ENCODE measurements around the gene PIGN.

Gene PIGN

GRCh38 chr18:62081248-62081647, 105.6 kb downstream of the PIGN start:
- Mint-ChIP-seq H3K4me3 (no peak overlapping the region), H3K4me1 (no peaks in the 10 kb centered on the region), H3K36me3 (peaks cover 3% of the 10 kb centered on the region), H3K27ac (no peak overlapping the region), H3K9me3 (no peaks in the 10 kb centered on the region), H3K27me3 (no peaks in the 10 kb centered on the region)
- CTCF ChIA-PET: no interaction called here
- no peak for DNase-seq

- CTCF ChIA-PET: no interaction called here
- Mint-ChIP-seq H3K4me3 (no peak overlapping the region), H3K4me1 (no peaks in the 10 kb centered on the region), H3K9me3 (no peaks in the 10 kb centered on the region), H3K27me3 (no peaks in the 10 kb centered on the region), H3K27ac (no peak overlapping the region), H3K36me3 (no peaks in the 10 kb centered on the region)
- no peak for DNase-seq
These were observed 106.5 kb downstream of the PIGN start for GRCh38 chr18:62080172-62080900.

- CTCF ChIA-PET: interaction anchor here (0.7 kb wide), 1 partner anchor 909 kb away, joined by 3 read pairs; no protein-coding TSS in a partner anchor
- H3K9me3 Mint-ChIP-seq: no peaks in the 10 kb centered on the region
- no peak overlapping the region for H3K27ac Mint-ChIP-seq
- no peaks in the 10 kb centered on the region for H3K36me3 Mint-ChIP-seq
- no peaks in the 10 kb centered on the region for H3K4me1 Mint-ChIP-seq
- DNase-seq: no peak
- no peaks in the 10 kb centered on the region for H3K27me3 Mint-ChIP-seq
- no peak overlapping the region for H3K4me3 Mint-ChIP-seq
These were observed 113.2 kb downstream of the PIGN start for GRCh38 chr18:62073461-62074281.

GRCh38 chr18:62072370-62072769, 114.5 kb downstream of the PIGN start:
- Mint-ChIP-seq H3K27ac (no peak overlapping the region), H3K9me3 (no peaks in the 10 kb centered on the region), H3K4me3 (no peak overlapping the region), H3K27me3 (no peaks in the 10 kb centered on the region), H3K4me1 (no peaks in the 10 kb centered on the region), H3K36me3 (no peaks in the 10 kb centered on the region)
- CTCF ChIA-PET: no interaction called here
- DNase-seq: no peak

GRCh38 chr18:62071071-62071470, 115.8 kb downstream of the PIGN start:
- DNase-seq: no peak
- no peaks in the 10 kb centered on the region for H3K4me1 Mint-ChIP-seq
- no peaks in the 10 kb centered on the region for H3K36me3 Mint-ChIP-seq
- CTCF ChIA-PET: no interaction called here
- H3K9me3 Mint-ChIP-seq: no peaks in the 10 kb centered on the region
- no peak overlapping the region for H3K27ac Mint-ChIP-seq
- H3K4me3 Mint-ChIP-seq: no peak overlapping the region
- H3K27me3 Mint-ChIP-seq: no peaks in the 10 kb centered on the region

DNA sequence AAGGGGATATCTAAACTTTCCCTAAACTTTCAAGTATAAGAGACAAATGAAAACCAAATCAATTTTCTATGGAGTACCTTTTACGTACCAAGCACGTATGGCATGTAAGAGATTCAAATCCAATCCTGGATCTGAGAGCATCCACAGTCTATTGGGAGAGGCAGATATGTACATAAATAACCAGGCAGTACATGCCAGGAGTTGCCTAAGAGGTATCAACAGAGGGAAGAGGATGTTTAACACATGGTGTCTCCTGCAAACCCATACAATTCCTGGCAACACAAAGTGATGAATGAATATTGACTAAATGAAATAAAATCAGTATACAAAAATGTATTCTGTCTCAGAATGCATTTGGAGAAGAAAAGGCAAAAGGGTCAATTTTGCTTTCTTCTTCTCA, 116.6 kb downstream of the PIGN start:
- Mint-ChIP-seq H3K9me3 (no peaks in the 10 kb centered on the region), H3K36me3 (no peaks in the 10 kb centered on the region), H3K27ac (no peak overlapping the region), H3K4me1 (no peaks in the 10 kb centered on the region), H3K27me3 (no peaks in the 10 kb centered on the region), H3K4me3 (no peak overlapping the region)
- CTCF ChIA-PET: no interaction called here
- no peak for DNase-seq

DNA sequence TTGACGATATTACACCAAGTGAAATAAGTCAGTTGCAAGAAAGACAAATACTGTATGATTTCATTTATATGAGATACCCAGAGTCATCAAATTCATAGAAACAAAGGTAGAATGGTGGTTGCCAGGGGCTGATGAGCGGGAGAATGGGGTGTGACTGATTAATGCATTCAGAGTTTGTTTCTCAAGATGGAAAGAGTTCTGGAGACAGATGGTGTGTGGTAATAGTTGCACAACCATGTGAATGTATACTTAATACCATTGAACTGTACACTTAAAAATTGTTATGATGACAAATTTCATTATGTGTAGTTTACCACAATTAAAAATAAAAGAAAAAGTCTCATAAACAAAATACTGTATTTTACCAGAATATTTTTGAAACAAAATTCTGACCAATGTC, 117.3 kb downstream of the PIGN start:
- Mint-ChIP-seq H3K27me3 (no peaks in the 10 kb centered on the region), H3K4me1 (no peaks in the 10 kb centered on the region), H3K27ac (no peak overlapping the region), H3K4me3 (no peak overlapping the region), H3K9me3 (no peaks in the 10 kb centered on the region), H3K36me3 (no peaks in the 10 kb centered on the region)
- CTCF ChIA-PET: no interaction called here
- DNase-seq: no peak

DNA sequence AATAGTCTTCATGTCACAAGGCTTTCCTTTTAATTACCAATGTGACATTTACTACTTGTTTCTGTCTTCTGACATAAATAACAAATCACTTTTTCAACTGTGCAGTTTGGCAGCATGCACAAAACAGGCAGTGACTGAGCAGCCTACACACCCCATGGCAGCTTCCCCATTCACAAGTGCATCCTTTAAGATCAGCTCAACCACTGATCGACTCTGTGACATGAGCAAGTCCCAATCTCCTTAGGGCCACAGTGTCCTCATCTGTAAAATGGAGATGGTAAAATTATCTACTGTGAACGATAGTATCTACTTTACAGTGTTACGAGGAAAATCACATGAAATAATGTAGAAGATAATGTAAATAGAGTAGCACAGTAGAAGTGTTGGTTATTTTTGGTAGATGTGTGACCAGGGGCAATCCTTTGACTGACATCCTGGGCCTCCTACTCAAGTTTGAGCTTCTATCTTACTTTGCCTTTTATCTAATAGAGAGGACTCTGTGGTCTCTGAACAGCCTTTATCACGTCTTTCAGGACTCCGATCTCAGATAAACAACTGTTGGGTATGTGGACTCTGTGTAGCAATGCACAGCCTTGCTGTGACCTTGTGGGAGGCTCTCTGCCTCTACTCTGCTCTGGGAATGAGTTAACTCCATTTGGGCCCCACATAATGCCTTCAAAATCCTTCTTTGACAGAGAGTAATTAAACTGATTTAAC, 120.6 kb downstream of the PIGN start:
- no peaks in the 10 kb centered on the region for H3K36me3 Mint-ChIP-seq
- DNase-seq: no peak
- H3K4me1 Mint-ChIP-seq: no peaks in the 10 kb centered on the region
- H3K27ac Mint-ChIP-seq: no peak overlapping the region
- H3K4me3 Mint-ChIP-seq: no peak overlapping the region
- CTCF ChIA-PET: no interaction called here
- no peaks in the 10 kb centered on the region for H3K9me3 Mint-ChIP-seq
- no peaks in the 10 kb centered on the region for H3K27me3 Mint-ChIP-seq

- DNase-seq: no peak
- CTCF ChIA-PET: no interaction called here
- Mint-ChIP-seq H3K9me3 (peaks cover 2% of the 10 kb centered on the region), H3K27ac (no peak overlapping the region), H3K36me3 (peaks cover 4% of the 10 kb centered on the region), H3K27me3 (no peaks in the 10 kb centered on the region), H3K4me1 (no peaks in the 10 kb centered on the region), H3K4me3 (no peak overlapping the region)
These were observed 122.5 kb downstream of the PIGN start for GRCh38 chr18:62064361-62064760.

- peaks cover 2% of the 10 kb centered on the region for H3K9me3 Mint-ChIP-seq
- no peak overlapping the region for H3K27ac Mint-ChIP-seq
- no peaks in the 10 kb centered on the region for H3K27me3 Mint-ChIP-seq
- H3K4me3 Mint-ChIP-seq: no peak overlapping the region
- no peaks in the 10 kb centered on the region for H3K4me1 Mint-ChIP-seq
- H3K36me3 Mint-ChIP-seq: peaks cover 5% of the 10 kb centered on the region
- CTCF ChIA-PET: no interaction called here
- no peak for DNase-seq
These were observed 124.9 kb downstream of the PIGN start for GRCh38 chr18:62061821-62062478.

DNA sequence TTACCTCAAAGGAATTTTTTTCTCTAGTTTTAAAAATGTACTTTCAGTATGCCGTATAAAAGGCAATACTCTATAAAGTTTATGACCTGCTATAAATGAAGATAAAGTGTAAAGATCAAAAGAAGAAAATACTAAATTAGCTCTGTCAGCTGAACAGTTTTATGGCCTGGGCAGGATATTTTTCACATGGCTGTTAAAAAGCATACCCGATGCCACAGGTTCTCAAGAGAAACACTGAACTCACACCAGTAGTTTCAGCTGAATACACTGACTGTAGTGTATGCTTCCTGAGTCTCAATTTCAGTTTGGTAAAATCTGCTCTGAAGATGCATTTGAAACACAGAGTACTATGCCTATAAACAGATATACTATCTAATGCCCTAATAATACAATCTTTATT, 126.0 kb downstream of the PIGN start:
- CTCF ChIA-PET: no interaction called here
- Mint-ChIP-seq H3K4me3 (no peak overlapping the region), H3K36me3 (peaks cover 5% of the 10 kb centered on the region), H3K4me1 (no peaks in the 10 kb centered on the region), H3K27ac (no peak overlapping the region), H3K9me3 (peaks cover 2% of the 10 kb centered on the region), H3K27me3 (no peaks in the 10 kb centered on the region)
- no peak for DNase-seq

DNA sequence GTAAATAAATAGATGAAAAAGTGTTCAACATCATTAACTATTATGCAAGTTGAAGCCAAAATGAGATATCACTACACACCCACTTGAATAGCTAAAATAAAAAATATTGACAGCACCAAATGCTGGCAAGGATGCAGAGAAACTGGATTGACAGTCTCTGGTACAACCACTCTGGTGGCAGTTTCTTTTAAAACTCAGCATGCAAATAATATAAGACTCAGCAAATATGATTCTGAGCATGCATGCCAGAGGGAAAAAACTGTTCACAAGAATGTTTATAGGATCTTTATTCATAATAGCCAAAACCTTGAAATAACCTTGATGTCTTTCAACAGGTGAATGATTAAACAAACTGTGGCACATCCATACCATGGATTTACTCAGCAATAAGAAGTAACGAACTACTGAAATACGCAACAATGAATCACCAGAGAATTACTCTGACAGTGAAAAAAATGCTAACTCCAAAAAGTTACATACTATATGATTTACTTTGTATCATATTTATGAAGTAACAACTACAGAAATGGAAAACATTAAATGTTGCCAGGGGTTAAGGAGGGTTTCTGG, 131.8 kb downstream of the PIGN start:
- peaks cover 2% of the 10 kb centered on the region for H3K9me3 Mint-ChIP-seq
- H3K27me3 Mint-ChIP-seq: no peaks in the 10 kb centered on the region
- no peak overlapping the region for H3K27ac Mint-ChIP-seq
- H3K4me1 Mint-ChIP-seq: no peaks in the 10 kb centered on the region
- CTCF ChIA-PET: no interaction called here
- peaks cover 3% of the 10 kb centered on the region for H3K36me3 Mint-ChIP-seq
- DNase-seq: no peak
- no peak overlapping the region for H3K4me3 Mint-ChIP-seq

DNA sequence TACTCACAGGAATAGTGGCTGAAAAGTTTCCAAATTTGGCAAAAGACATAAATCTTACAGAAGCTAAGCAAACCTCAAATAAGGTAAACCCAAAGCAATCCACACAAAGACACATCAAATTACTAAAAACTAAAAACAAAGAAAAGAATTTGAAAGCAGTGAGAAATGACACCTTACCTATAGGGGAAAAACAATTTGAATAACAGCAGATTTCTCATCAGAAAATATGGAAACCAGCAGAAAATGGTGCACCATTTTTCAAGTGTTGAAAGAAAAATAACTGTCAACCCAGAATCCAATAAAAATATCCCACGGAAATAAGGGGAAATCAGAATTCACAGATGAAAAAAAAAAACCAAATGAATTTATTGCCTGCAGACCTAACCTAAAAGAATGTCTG, 138.6 kb downstream of the PIGN start:
- H3K27me3 Mint-ChIP-seq: no peaks in the 10 kb centered on the region
- no peaks in the 10 kb centered on the region for H3K4me1 Mint-ChIP-seq
- peaks cover 2% of the 10 kb centered on the region for H3K36me3 Mint-ChIP-seq
- CTCF ChIA-PET: no interaction called here
- peaks cover 10% of the 10 kb centered on the region for H3K9me3 Mint-ChIP-seq
- DNase-seq: no peak
- no peak overlapping the region for H3K27ac Mint-ChIP-seq
- H3K4me3 Mint-ChIP-seq: no peak overlapping the region

DNA sequence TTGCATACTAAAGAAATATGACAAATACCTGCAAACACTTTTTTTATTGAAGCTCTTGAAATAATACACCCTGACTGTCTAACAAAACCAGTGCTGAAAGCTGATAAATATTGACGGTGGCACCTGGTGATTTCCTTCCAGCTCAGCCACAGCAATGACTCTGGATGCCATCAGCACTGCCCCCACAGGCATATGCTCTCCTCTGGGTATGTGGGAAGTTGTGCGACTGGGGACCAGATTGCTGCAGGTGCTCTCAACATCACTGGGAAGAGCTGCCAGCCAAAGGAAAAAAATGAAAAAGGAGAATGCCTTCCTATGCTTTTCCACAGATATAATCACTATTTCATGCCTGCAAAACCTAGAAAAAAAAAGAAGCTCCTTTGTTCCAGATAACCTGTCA, 141.5 kb downstream of the PIGN start:
- no peaks in the 10 kb centered on the region for H3K27me3 Mint-ChIP-seq
- no peak overlapping the region for H3K27ac Mint-ChIP-seq
- CTCF ChIA-PET: no interaction called here

More for the DNA sequence above, 141.5 kb downstream of the PIGN start:
- Mint-ChIP-seq H3K4me3 (no peak overlapping the region), H3K9me3 (peaks cover 9% of the 10 kb centered on the region), H3K36me3 (peaks cover 2% of the 10 kb centered on the region), H3K4me1 (no peaks in the 10 kb centered on the region)
- no peak for DNase-seq
